OCI-LY7 (cell line): ENCODE results near the gene SLC5A1. TPM values are rescaled to one million over a fixed set of nuclear protein-coding genes. Genes with fewer than 3 reads are reported as not detected.

Experiments
- small RNA-seq: library from RNA; depleted of rRNA; stranded (forward); fragments of <200 nt; gene quantifications from one replicate; pipeline ENCODE3, GENCODE V24; 2014
- total RNA-seq, 2 experiments: library from RNA; depleted of rRNA in 1 of 2; stranded (reverse); fragments of >200 nt in 1 of 2; shearing (Covaris generic) in 1 of 2; gene quantifications; 2 replicates each; pipeline ENCODE4 v1.2.3, GENCODE V29; 2014 to 2022

The SLC5A1 gene
- total RNA-seq, 2 experiments from 2014 or later, result not detected

Small RNA genes within 50 kb of the gene (small RNA-seq; reads per million reads assigned to genes)
- gene AP1B1P2, result not detected

Other genes with a start within 250 kb of the SLC5A1 start
- gene YWHAH, start 98.7 kb upstream of the SLC5A1 start, total RNA-seq (2014; rRNA removed; shearing (Covaris generic)), result 103 and 113 TPM in 2 replicates
- 145 and 155 TPM in 2 replicates for gene YWHAH, start 98.7 kb upstream of the SLC5A1 start, total RNA-seq (2022)
- gene C22orf42, start 116.0 kb downstream of the SLC5A1 start, total RNA-seq (2014; rRNA removed; shearing (Covaris generic)), result not detected in 2 replicates
- gene C22orf42, start 116.0 kb downstream of the SLC5A1 start, total RNA-seq (2022), result not detected in 2 replicates
- gene RFPL2, start 161.8 kb downstream of the SLC5A1 start, total RNA-seq (2014; rRNA removed; shearing (Covaris generic)), result not detected in 2 replicates
- gene RFPL2, start 161.8 kb downstream of the SLC5A1 start, total RNA-seq (2022), result not detected in 2 replicates
- gene SLC5A4, start 212.1 kb downstream of the SLC5A1 start, total RNA-seq (2014; rRNA removed; shearing (Covaris generic)), result not detected in 2 replicates
- not detected in 2 replicates for gene SLC5A4, start 212.1 kb downstream of the SLC5A1 start, total RNA-seq (2022)